ENCODE measurements around the gene TGFBR3L. TPM values are rescaled to one million over a fixed set of nuclear protein-coding genes. Genes with fewer than 3 reads are reported as not detected.

TGFBR3L gene
- total RNA-seq, 1 donor from 2014 or later: not detected

- no peak for DNase-seq
These were observed 10.3 kb upstream of the TGFBR3L start for GRCh38 chr19:7904074-7905020.

GRCh38 chr19:7905268-7905667 lies 9.4 kb upstream of the TGFBR3L start:
- DNase-seq: no peak

- DNase-seq: no peak
These were observed 8.8 kb upstream of the TGFBR3L start for GRCh38 chr19:7905859-7906258.

GRCh38 chr19:7907122-7907521 lies 7.5 kb upstream of the TGFBR3L start:
- DNase-seq: no peak

GRCh38 chr19:7907544-7907943 lies 7.1 kb upstream of the TGFBR3L start:
- DNase-seq: no peak

GRCh38 chr19:7908078-7908699 lies 6.4 kb upstream of the TGFBR3L start:
- no peak for DNase-seq

GRCh38 chr19:7908742-7909461 lies 5.7 kb upstream of the TGFBR3L start:
- no peak for DNase-seq

- no peak for DNase-seq
These were observed 5.1 kb upstream of the TGFBR3L start for GRCh38 chr19:7909471-7910067.

- DNase-seq: no peak
These were observed 4.1 kb upstream of the TGFBR3L start for GRCh38 chr19:7910321-7911161.

- DNase-seq: no peak
These were observed 3.0 kb upstream of the TGFBR3L start for GRCh38 chr19:7911508-7912143.

- DNase-seq: no peak
These were observed 2.4 kb upstream of the TGFBR3L start for GRCh38 chr19:7912144-7912696.

GRCh38 chr19:7912697-7913564 lies 1.7 kb upstream of the TGFBR3L start:
- no peak for DNase-seq

- DNase-seq: no peak
These were observed 978 bp upstream of the TGFBR3L start for GRCh38 chr19:7913652-7914051.

- DNase-seq: no peak
These were observed 531 bp upstream of the TGFBR3L start for GRCh38 chr19:7914099-7914498.

GRCh38 chr19:7915250-7916102 lies 846 bp downstream of the TGFBR3L start:
- no peak for DNase-seq

GRCh38 chr19:7916103-7916954 lies 1.7 kb downstream of the TGFBR3L start:
- no peak for DNase-seq

- no peak for DNase-seq
These were observed 2.3 kb downstream of the TGFBR3L start for GRCh38 chr19:7916955-7917266.
